K562 (cell line): ENCODE results near the gene COASY. TPM values are rescaled to one million over a fixed set of nuclear protein-coding genes. Genes with fewer than 3 reads are reported as not detected.

Source experiments
- DACH1 ChIP-seq: fragments of 450-650 bp; IDR thresholded peaks from 2 replicates; pipeline ENCODE4 v1.6.1; 2018; ENCODE audit not compliant: partially characterized antibody
- GTF2A2 ChIP-seq: IDR thresholded peaks from 2 replicates; pipeline ENCODE4 v1.6.1; 2016; ENCODE audit warnings: mild to moderate bottlenecking, missing genetic modification characterization, missing compliant biosample characterization
- NCOA6 ChIP-seq: fragments of 450-650 bp; IDR thresholded peaks from 2 replicates; pipeline ENCODE4 v1.6.1; 2017; ENCODE audit warnings: mild to moderate bottlenecking
- NONO ChIP-seq, 2 experiments: fragments of 200-400 bp in 1 of 2; fragments of 450-650 bp in 1 of 2; formaldehyde crosslinking in 1 of 2; IDR thresholded peaks; 2 replicates each; pipeline ENCODE4 v1.6.1; 2017; ENCODE audit warnings: low read depth in 2 of 2, mild to moderate bottlenecking in 2 of 2, moderate library complexity in 2 of 2, low read length in 1 of 2
- TRIM24 ChIP-seq, 2 experiments: fragments of 450-650 bp; IDR thresholded peaks; 2 replicates each; pipeline ENCODE4 v1.6.1; 2016
- ZC3H11A ChIP-seq: IDR thresholded peaks from 2 replicates; pipeline ENCODE4 v1.6.1; 2012; ENCODE audit warnings: low read depth, low read length, improper control_type of control experiment
- ZNF121 ChIP-seq: sonication (generic); formaldehyde crosslinking; conservative IDR thresholded peaks from 2 replicates; pipeline ENCODE4 v1.8.0; 2022; ENCODE audit warnings: missing genetic modification reagents
- ZNF668 ChIP-seq: fragments of 250-450 bp; sonication (Bioruptor Pico); IDR thresholded peaks from 2 replicates; pipeline ENCODE4 v1.8.0; 2022; ENCODE audit warnings: mild to moderate bottlenecking, inconsistent platforms
- ZNF699 ChIP-seq: fragments of 250-450 bp; sonication (Bioruptor Pico); IDR thresholded peaks from 2 replicates; pipeline ENCODE4 v1.8.0; 2021; ENCODE audit warnings: mild to moderate bottlenecking, moderate library complexity; ENCODE audit not compliant: insufficient replicate concordance
- polyA plus RNA-seq, 8 experiments: library from polyadenylated mRNA; depleted of rRNA in 4 of 8; stranded (reverse) in 5 of 8; unstranded in 3 of 8; fragments of >200 nt; fragmentation: Nextera tagmentation in 2 of 8; fragmentation: Illumina TruSeq in 1 of 8; extraction: Ambion mirVana in 2 of 8; extraction: Trizol in 1 of 8; gene quantifications; 2 replicates each; pipeline versions ENCODE4 v1.2.1 to v1.2.3, GENCODE V29; 2011 to 2014; ENCODE audit warnings: inconsistent platforms in 1 of 8, missing spikeins in 1 of 8
- total RNA-seq, 7 experiments: library from RNA; depleted of rRNA in 6 of 7; stranded (reverse); fragments of >200 nt in 6 of 7; fragmentation: Illumina TruSeq in 2 of 7; extraction: Trizol in 2 of 7; gene quantifications; 2 replicates each; pipeline versions ENCODE4 v1.2.1 to v1.2.3, GENCODE V29; 2011 to 2021; ENCODE audit warnings: low replicate concordance in 1 of 7
- TF ChIP-seq, protein P1 (sequence below): fragments of 200-800 bp; sonication (Bioruptor generic); IDR thresholded peaks from 2 replicates; pipeline ENCODE4 v1.6.1; 2016; ENCODE audit warnings: missing genetic modification characterization, missing compliant biosample characterization
- TF ChIP-seq, protein P2 (sequence below): fragments of 250-450 bp; sonication (Bioruptor Pico); IDR thresholded peaks from 2 replicates; pipeline ENCODE4 v1.5.0; 2021; ENCODE audit warnings: mild to moderate bottlenecking, borderline replicate concordance
- TF ChIP-seq, protein P3 (sequence below): sonication (generic); formaldehyde crosslinking; IDR thresholded peaks from 2 replicates; pipeline ENCODE4 v1.8.0; 2023; ENCODE audit warnings: mild to moderate bottlenecking, missing genetic modification reagents
- TF ChIP-seq, protein P4 (sequence below): fragments of 250-450 bp; sonication (Bioruptor Pico); IDR thresholded peaks from 2 replicates; pipeline ENCODE4 v1.4.0; 2020; ENCODE audit warnings: mild to moderate bottlenecking, moderate library complexity, borderline replicate concordance

The COASY gene
- total and polyA plus RNA-seq, 9 of the 15 experiments (the other 6 are each of a cell fraction or from before 2014, with no cell fraction given): 25.4 to 175 (median 62.3) TPM

DNA sequence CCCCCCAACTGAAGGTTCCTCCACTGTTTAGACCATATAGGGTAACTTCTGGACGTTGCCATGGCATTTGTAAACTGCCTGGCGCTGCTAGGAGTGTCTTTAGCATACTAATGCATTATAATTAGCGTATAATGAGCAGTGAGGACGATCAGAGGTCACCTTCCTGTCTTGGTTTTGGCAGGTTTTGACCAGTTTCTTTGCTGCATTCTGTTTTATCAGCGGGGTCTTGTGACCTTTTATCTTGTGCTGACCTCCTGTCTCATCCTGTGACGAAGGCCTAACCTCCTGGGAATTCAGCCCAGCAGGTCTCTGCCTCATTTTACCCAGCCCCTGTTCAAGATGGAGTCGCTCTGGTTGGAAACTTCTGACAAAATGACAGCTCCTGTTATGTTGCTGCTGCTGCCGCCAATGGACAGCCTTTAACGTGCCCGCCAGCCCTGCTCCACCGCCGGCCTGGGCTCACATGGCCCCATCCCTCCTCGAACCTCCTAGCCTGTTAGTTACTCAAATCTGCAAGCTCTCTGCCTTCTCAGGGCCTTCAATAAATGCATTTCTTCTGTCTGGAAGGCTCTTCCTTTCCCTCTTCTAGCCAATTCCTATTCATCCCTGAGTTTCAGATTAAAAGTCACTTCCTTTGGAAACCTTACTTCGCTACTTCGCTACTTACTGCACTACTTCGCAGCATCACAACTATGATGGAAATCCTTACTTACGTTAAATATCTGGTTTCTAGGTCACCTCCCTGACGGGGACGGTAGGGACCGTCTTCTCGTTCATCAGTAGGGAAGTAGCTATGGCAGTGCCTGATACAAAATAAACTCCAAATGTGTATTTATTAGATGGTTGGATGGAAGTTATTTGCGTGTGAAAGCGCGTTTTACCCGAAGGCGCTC lies 26.5 kb upstream of the COASY start (continued):
- TF ChIP-seq DACH1 (no peak), ZNF699 (CRISPR knock-in tag) (no peak), ZNF121 (CRISPR knock-in tag) (no peak), TRIM24 (IDR thresholded peaks at IDR 0.05) (no peak), NCOA6 (no peak), NONO (IDR thresholded peaks at IDR 0.05; ENCODE audit: low read depth in 2 of 2, low read length in 1 of 2) (no peak), ZC3H11A (no peak), GTF2A2 (peak; percentile 94), ZNF668 (CRISPR knock-in tag) (peak; percentile 97)
- TF ChIP-seq, protein P1, sequence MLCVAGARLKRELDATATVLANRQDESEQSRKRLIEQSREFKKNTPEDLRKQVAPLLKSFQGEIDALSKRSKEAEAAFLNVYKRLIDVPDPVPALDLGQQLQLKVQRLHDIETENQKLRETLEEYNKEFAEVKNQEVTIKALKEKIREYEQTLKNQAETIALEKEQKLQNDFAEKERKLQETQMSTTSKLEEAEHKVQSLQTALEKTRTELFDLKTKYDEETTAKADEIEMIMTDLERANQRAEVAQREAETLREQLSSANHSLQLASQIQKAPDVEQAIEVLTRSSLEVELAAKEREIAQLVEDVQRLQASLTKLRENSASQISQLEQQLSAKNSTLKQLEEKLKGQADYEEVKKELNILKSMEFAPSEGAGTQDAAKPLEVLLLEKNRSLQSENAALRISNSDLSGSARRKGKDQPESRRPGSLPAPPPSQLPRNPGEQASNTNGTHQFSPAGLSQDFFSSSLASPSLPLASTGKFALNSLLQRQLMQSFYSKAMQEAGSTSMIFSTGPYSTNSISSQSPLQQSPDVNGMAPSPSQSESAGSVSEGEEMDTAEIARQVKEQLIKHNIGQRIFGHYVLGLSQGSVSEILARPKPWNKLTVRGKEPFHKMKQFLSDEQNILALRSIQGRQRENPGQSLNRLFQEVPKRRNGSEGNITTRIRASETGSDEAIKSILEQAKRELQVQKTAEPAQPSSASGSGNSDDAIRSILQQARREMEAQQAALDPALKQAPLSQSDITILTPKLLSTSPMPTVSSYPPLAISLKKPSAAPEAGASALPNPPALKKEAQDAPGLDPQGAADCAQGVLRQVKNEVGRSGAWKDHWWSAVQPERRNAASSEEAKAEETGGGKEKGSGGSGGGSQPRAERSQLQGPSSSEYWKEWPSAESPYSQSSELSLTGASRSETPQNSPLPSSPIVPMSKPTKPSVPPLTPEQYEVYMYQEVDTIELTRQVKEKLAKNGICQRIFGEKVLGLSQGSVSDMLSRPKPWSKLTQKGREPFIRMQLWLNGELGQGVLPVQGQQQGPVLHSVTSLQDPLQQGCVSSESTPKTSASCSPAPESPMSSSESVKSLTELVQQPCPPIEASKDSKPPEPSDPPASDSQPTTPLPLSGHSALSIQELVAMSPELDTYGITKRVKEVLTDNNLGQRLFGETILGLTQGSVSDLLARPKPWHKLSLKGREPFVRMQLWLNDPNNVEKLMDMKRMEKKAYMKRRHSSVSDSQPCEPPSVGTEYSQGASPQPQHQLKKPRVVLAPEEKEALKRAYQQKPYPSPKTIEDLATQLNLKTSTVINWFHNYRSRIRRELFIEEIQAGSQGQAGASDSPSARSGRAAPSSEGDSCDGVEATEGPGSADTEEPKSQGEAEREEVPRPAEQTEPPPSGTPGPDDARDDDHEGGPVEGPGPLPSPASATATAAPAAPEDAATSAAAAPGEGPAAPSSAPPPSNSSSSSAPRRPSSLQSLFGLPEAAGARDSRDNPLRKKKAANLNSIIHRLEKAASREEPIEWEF (CRISPR knock-in tag): peak; percentile 98
- TF ChIP-seq, protein P2, sequence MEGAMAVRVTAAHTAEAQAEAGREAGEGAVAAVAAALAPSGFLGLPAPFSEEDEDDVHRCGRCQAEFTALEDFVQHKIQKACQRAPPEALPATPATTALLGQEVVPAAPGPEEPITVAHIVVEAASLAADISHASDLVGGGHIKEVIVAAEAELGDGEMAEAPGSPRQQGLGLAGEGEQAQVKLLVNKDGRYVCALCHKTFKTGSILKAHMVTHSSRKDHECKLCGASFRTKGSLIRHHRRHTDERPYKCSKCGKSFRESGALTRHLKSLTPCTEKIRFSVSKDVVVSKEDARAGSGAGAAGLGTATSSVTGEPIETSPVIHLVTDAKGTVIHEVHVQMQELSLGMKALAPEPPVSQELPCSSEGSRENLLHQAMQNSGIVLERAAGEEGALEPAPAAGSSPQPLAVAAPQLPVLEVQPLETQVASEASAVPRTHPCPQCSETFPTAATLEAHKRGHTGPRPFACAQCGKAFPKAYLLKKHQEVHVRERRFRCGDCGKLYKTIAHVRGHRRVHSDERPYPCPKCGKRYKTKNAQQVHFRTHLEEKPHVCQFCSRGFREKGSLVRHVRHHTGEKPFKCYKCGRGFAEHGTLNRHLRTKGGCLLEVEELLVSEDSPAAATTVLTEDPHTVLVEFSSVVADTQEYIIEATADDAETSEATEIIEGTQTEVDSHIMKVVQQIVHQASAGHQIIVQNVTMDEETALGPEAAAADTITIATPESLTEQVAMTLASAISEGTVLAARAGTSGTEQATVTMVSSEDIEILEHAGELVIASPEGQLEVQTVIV (CRISPR knock-in tag): peak; percentile 83
- TF ChIP-seq, protein P3, sequence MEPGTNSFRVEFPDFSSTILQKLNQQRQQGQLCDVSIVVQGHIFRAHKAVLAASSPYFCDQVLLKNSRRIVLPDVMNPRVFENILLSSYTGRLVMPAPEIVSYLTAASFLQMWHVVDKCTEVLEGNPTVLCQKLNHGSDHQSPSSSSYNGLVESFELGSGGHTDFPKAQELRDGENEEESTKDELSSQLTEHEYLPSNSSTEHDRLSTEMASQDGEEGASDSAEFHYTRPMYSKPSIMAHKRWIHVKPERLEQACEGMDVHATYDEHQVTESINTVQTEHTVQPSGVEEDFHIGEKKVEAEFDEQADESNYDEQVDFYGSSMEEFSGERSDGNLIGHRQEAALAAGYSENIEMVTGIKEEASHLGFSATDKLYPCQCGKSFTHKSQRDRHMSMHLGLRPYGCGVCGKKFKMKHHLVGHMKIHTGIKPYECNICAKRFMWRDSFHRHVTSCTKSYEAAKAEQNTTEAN: no peak
- TF ChIP-seq, protein P4, sequence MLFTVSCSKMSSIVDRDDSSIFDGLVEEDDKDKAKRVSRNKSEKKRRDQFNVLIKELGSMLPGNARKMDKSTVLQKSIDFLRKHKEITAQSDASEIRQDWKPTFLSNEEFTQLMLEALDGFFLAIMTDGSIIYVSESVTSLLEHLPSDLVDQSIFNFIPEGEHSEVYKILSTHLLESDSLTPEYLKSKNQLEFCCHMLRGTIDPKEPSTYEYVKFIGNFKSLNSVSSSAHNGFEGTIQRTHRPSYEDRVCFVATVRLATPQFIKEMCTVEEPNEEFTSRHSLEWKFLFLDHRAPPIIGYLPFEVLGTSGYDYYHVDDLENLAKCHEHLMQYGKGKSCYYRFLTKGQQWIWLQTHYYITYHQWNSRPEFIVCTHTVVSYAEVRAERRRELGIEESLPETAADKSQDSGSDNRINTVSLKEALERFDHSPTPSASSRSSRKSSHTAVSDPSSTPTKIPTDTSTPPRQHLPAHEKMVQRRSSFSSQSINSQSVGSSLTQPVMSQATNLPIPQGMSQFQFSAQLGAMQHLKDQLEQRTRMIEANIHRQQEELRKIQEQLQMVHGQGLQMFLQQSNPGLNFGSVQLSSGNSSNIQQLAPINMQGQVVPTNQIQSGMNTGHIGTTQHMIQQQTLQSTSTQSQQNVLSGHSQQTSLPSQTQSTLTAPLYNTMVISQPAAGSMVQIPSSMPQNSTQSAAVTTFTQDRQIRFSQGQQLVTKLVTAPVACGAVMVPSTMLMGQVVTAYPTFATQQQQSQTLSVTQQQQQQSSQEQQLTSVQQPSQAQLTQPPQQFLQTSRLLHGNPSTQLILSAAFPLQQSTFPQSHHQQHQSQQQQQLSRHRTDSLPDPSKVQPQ: peak; percentile 92
